SK-MEL-5 (cell line): Measurements from ENCODE around the gene NAV2. TPM values are rescaled to one million over a fixed set of nuclear protein-coding genes. Genes with fewer than 3 reads are reported as not detected.

Experiments used
- DNase-seq: peaks from one replicate; pipeline ENCODE4 v3.0.0-alpha.2; 2016; ENCODE audit warnings: low read depth, low spot score
- in situ Hi-C: cut with HindIII; loops from 2 replicates; pipeline ENCODE4 v1.10.0; 2016; ENCODE audit warnings: low sequenced_read_pairs, high pct_unique_total_duplicates, low pct_unique_long_range_greater_than_20kb
- total RNA-seq: library from RNA; depleted of rRNA; stranded (reverse); fragments of >200 nt; shearing (Covaris generic); gene quantifications from 2 replicates; pipeline ENCODE4 v1.2.3, GENCODE V29; 2014

NAV2 gene
- total RNA-seq, 1 experiment from 2014 or later: 14.5 TPM

DNA sequence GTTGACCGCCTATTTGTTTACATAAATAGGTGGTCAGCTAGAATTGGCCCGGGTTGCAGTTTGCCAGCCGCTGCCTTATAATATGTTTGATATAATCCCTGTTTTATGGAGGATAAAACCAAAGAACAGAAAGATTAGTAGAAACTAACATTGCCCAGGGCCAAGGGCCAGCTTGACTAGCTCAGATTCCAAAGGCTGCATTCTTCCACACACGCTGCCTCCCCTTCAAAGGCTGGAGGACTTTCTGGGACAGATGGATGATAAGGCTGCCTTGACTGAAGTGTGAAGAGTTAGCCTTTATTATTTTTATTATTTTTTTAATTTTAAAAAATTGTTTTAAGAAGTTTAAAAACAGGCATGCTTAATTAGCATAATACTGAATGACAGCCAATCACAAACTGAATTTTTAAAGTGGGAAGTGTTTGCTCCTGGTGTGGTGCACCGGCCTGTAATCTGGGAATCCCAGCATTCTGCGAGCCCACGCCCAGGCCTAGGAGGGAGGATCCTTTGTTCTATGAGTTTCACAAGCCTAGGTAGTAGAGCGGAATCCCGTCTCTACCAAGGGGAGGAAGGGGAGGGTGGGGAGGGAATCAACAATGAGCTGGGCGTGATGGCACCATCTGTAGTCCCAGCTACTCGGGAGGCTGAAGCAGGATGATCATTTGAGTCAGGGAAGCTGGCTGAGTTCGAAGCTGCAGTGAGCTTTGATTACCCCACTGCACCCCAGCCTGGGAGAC lies 114.9 kb downstream of the NAV2 start:
- in situ Hi-C loops: no loop called here
- no peak for DNase-seq

DNA sequence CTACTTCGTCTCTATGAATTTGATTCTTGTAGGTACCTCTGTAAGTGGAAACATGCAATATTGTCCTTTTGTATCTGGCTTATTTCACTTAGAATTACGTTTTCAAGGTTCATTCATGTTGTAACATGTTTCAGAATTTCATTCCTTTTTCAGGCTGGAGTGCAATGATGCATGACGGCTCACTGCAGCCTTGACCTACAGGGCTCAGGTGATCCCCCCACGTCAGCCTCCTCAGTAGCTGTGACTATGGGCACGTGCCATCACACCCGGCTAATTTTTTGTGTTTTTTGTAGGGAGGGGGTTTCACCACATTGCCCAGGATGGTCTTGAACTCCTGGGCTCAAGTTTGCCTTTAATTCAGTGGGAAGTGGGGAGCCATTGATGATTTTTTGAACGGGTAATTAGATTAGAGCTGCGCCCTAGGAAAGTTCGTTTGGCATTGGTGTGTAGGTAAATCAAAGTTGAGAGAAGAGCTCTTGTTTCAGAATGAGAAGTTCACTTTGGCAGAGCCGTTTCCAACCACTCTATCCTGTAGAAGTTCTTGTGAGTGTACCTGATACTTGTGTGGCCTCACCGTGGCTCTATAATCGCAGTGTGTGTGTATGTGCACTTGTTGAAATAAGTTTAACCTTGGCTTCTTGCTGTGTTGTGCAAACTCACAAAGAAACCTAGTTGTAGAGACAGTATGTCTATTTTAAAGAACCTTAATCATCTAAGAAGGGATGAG lies 115.9 kb downstream of the NAV2 start:
- no peak for DNase-seq
- in situ Hi-C loops: no loop called here

DNA sequence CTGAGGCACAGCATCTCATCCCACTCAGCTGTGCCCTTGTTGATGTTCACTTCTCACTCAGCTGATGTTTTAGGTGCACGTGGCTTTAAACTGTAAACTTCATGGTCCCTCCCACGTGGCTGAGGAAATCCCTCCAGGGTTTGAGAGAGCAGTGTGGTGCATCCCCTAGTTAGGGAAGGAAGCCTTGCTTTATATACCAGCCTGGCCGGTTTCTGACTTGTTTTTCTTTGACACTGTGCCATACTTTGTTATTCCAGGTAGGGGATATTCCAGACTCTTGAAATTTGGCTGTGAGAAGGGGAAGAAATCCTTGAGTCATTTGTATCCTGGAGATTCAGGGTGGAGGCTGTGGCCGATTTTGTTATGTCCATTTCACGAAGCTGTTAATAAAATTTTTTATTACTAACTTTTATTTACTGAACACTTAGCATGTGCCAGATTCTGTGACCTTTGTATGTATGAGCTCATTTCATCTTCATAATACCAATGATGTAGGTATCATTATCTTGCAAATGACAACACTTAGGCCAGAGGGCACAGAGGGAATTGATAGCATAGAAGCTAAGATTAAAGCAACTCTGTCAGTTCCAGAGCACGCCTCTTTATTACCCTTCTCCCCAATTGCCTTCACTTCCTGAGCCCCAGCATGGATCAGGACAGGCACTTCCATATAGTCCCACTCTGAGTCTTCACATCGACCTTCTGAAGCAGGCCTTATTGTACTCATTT lies 116.6 kb downstream of the NAV2 start:
- in situ Hi-C loops: no loop called here

DNA sequence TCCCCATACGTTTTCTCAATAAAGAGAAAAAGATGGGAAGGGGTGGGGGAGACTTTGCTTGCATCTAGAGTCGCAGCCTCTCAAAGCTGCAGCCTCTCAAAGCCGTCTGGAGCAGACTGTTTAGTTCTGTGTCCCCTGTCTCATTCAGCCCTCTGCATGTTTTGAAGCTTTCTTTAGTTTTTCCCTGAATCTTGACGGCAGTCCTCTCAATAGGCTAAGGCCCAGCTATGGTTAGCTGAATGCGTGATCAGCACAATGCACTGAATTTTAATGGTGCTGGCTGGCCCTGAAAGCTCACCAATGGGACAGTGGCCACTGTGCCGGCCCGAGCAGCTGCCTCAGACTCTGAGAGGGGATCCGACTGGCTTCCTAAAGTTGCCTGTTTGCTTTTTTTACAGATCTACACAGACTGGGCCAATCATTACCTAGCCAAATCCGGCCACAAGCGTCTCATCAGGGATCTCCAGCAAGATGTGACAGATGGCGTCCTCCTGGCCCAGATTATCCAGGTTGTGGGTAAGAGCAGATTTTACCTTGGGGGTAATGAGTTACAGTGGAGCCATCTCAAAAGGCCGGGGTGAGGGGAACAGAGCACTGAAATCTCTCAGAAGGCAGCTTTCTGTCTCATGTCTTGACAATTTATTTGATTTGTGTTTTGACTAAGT lies 119.6 kb downstream of the NAV2 start:
- no peak for DNase-seq
- in situ Hi-C loops: no loop called here

More for the DNA sequence above, 116.6 kb downstream of the NAV2 start:
- no peak for DNase-seq

DNA sequence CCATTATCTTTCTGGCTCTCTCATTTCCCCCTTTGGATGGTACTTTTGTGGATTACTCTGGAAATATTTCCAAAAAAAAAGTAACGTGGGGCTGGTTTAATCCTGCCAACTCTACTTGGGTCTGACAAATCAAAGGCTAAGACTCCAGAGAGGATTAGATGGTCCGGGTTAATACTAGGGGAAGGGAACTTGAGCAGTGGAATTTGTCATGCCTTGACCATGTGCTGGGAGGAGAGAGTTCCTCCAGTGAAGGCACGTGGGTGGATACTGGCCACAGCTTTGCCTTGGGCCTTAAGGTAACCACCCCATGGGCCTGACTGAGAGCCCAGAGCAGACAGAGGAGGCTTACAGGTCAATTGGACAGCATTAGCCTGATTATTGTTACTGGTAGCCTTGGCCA lies 120.3 kb downstream of the NAV2 start:
- no peak for DNase-seq
- in situ Hi-C loops: no loop called here

DNA sequence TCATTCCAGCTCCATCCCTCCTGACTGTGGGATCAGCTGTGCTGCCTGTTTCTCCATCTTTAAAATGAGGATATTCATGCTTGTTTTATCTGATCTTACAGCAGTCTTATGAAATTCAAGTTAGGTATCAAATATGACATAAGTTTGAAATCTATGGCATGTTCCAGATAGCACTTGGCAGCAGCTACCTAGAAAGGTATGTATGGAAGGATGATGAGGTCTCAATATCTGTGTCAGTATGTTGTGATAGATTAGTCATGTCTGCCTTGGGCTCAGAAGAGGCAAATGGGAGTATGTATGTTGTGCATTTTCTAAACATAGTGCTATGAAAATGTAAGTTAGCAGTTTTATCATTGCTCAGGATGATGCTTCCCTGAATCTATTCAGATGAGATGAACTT lies 122.1 kb downstream of the NAV2 start:
- DNase-seq: no peak
- in situ Hi-C loops: no loop called here

DNA sequence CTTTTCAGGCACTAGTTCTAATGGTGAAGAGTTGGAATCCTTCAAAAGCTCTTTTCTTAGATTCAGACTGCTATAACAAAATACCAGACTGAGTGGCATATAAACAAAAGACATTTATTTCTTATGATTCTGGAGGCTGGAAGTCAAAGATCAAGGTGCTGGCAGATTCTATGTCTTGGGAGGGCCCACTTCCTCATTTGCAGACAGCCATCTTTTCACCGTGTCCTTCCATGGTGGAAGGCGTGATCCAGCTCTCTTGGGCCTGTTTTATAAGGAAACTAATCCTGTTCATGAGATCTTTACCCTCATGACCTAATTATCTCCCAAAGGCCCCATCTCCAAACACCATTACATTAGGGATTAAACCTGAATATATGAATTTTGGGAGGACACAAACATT lies 124.0 kb downstream of the NAV2 start:
- in situ Hi-C loops: no loop called here

DNA sequence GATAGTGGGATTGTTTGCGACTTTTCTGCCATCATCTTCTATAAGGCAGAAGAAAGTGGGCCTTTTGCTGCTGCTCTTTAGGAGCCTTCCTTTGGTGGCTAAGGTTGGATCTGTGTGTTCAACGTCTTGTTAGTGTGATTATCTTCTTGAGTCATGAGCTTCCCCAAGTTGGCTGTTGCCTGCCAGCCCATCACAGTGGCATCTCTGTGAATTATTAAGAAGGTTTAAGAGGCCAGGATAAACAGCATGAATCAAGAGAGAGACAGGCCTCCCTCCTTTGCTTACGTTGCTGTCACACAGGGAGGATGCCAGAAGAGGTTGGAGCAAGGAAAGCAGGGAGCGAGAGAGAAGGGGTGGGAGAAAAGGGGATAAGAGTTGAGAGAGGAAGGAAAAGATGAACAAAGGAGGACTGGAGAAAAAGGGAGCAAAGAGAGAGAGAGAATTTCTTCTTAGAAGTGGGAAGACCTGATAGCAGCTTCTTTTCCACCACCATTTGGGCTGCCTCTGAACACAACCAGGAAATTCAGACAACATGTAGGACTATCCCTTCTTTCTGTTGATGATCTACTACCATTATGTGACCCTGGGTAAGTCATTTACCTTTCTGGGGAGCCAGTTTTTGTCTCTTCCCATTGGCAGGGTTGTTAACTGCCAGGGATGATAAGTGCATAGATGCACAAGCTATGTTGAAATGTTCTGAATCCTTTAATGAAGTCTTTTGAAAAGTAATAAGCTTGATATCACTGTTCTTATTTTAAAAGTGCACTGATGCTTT lies 126.5 kb downstream of the NAV2 start:
- DNase-seq: no peak
- in situ Hi-C loops: no loop called here

More for the DNA sequence above, 124.0 kb downstream of the NAV2 start:
- DNase-seq: no peak

DNA sequence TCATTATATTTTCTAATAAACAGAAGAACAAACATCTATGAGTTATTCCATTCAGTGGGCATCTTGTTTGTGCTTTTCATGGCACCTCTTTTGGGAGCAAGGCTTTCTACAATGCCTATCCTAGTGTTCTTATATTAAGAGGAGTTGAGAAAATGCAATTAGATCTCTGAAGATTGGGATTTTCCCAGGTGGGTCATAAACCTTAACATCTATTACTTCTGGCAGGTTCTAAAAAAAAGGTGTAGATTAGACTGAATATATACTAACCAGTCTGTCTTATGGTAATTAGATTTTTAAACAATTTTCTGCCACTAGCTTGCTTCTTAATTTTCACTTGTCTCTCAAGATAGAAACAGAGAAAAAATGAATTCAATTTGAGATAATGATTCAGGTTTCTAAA lies 128.3 kb downstream of the NAV2 start:
- DNase-seq: no peak
- in situ Hi-C loops: no loop called here

DNA sequence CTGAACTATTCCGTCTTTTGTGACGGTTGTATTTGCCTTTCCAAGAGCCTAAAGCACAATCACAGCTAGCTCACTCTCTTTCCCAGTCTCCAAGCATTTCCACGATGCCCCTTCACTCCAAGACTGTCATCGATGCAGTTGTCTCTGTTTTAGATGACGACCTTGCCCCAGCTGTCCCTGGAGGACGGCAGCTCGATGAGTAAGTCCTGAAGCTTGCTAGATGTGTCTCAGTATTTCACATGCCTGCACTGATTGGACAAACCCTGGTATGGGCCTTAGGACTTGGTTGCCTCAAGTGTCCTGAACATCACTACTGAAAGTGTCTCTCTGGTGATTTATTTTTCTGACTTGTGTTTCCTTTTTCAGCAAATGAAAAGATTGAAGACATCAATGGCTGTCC lies 129.9 kb downstream of the NAV2 start:
- no peak for DNase-seq
- in situ Hi-C loops: no loop called here

DNA sequence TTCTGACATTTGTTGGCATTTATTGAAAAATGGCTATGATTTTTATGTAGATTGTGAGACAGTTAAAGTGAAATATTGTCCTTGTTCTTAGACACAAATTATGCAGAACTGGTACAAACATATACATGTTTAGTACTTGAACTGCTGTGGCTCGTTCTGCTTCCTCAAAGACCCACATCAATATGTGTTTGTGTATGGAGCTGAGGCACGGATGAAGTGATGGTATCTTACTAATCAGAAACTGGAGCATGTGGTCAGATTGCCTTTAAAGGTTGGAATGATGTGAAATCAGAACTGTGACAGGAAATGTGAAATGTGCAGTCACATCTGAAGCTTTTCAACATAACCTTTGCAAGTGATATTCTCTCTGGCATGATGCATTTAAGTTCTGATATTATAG lies 130.4 kb downstream of the NAV2 start:
- DNase-seq: no peak
- in situ Hi-C loops: no loop called here

DNA sequence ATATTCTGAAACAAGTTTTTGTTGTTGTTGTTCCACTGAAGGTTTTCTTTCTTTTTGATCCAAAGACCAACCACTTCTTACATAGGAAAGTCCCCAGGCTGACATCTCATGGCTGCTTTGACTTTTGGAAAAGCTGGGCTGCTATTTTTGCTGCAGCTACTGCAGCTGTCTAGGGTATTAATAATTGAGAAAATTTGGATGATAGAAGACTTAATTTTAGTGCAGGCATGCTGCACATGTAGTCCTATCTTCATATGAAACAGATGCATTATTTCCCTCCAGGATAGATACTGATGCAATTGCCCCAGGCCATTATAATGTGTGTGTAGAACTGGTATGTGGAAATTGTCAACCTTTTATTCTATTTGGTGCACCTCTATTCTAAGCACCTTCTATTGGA lies 131.4 kb downstream of the NAV2 start:
- DNase-seq: no peak
- in situ Hi-C loops: no loop called here

DNA sequence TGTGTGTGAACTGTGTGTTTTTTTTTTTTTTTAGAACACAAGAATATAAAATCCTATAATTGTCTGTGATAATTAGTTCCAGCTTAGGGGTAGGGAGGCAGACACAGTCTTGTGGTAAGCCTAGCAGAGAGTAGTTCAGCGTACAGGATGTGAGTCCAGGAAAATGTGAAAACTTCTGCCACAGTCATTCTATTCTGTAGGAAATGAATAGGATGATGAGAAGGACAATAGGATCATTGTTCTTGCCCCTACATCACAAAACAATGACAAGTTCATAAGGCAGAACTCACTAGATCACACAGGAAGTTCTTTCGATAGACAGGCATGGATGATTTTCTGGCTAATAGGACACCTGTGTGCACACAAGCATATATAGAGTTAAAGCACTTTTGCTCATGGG lies 132.2 kb downstream of the NAV2 start:
- peak; percentile 90 for DNase-seq

DNA sequence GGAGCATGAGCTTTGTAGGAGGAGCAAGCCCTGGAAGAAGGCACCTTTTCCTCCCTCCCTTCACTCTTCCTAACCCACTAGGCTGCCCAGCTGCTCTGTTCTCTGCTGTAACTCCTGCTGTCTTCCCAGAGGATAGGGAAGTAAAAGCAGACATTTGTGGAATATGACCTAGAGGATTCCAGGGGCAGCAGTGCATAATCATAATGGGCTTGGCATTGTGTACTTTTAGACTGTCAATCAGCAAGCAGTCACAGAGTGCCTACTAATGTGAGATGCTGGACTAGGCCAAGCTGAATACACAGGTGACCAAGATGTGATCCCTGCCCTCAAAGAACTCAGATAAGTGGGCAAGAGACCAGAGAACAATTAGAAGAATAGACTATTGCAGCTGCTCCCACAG lies 133.0 kb downstream of the NAV2 start:
- DNase-seq: no peak
- in situ Hi-C loops: no loop called here

More for the DNA sequence above, 132.2 kb downstream of the NAV2 start:
- in situ Hi-C loops: no loop called here

DNA sequence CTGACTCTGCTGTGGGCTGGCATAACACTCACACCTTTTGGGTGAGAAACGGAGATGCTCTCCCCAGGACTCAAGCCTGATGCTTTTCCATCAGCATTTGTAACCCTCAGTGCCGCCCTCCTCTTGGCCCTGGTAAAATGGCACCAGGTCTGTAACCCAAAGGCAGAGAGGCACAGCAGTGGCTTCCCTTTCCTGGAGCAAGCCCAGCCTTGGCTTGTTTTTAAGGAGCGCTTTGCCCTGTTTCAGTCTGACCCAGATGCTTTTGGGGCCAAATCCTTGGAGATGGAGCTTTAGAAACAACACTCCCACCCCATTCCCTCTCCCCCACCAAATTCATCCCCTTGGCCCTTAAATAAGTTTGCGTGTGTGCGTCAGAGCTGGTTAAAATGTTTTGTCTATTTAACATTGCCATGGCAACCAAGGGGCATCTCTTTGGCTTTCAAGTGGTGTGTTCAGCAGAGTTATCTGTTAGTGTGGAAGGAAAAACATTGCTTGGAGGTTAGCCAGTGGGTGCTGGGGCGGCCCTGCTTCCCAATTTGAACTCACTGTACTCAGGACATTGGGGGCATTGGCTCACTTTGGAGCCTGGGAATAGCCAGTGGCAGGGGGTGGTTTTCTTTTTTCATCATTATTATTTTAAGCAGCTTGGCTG lies 134.1 kb downstream of the NAV2 start:
- DNase-seq: no peak
- in situ Hi-C loops: no loop called here

DNA sequence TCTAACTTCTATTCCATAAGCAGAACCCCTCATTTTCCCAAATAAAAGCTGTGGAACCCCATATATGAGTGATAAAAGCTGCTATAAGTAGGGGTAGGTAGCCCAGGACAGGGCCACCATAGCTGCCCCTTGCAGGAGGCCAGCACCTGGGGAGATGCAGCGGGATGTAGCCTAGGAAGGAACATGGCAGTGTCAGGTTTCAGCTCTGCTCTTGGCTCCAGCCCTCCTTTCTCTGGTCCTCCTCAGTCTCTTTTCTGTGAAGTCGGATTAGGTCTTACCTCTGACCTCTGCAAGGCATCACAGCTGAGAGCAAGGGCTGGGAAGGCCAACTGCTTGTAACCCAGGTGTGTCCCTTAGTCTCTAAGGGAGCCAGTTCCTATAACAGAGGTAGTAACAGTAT lies 135.6 kb downstream of the NAV2 start:
- in situ Hi-C loops: no loop called here

More for the DNA sequence above, 135.6 kb downstream of the NAV2 start:
- DNase-seq: no peak
